NCI-H1436 treated with DMSO at 0.1 percent for 48 hours (cell line): ENCODE measurements around the gene LIX1L.

Source experiments
- DNase-seq: peaks from one replicate; lab custom pipeline; 2025; lab: John Stamatoyannopoulos, UW

LIX1L gene

DNA sequence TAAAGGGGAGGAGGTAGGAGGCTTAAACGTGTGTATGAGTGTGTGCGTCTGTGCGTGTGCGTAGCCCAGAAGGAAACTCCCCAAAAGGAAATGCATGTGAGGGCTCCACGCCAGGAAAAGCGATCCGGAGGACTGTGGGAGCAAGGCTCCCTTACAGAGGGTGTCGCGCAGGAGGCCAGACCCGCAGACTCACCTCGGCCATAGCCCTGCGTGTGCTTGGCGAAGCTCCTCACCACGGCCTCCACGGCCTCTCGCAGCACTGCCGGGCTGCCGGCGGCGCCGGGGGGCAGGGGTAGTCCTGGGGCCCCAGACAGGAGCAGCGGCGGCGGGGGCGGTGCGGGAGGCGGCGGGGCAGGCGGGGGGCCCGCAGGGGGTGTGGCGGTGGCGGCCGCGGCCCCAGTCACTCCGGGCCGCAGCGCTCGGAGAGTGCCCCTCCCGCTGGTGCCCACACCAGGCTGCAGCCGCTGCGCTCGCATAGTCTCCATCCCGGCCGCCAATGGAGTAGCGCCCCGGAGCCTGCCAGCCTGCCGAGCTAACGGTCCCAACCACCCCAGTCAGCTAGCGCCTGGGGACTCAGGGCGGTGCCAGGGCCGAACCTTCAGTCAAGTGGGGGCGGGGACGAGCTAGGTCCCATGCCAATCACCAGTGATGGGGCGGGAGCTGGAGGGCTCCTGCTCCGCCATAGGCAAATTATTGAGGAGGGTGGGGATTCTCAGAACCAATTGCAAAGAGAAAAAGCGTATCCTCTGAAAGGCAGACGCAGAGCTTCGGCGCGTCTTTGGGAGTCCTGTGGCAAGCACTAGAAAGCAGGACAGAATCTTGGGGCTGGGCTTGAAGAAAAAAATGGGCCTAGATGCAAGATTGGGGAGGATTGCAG is at the start of gene LIX1L:
Gene LIX1L, minus strand, starts transcription at position 575 of the 877 bp plus-strand sequence. Its CDS starts 90 bp downstream, at position 485.
- DNase-seq, result peak; percentile 86

DNA sequence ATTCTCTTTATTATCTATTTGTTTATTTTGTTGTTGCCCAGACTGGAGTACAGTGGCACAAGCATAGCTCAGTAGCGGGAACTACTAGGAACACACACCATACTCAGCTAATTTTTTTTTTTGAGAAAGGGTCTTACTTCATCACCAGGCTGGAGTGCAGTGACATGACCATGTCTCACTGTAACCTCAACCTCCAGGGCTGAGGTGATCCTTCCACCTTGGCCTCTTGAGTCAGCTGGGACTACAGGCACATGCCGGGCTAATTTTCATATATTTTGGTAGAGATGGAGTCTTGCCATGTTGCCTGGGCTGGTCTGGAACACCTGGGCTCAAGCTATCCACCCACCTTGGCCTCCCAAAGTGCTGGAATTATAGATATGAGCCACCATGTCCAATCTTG is 43.9 kb upstream of the LIX1L start:
- DNase-seq, result no peak

DNA sequence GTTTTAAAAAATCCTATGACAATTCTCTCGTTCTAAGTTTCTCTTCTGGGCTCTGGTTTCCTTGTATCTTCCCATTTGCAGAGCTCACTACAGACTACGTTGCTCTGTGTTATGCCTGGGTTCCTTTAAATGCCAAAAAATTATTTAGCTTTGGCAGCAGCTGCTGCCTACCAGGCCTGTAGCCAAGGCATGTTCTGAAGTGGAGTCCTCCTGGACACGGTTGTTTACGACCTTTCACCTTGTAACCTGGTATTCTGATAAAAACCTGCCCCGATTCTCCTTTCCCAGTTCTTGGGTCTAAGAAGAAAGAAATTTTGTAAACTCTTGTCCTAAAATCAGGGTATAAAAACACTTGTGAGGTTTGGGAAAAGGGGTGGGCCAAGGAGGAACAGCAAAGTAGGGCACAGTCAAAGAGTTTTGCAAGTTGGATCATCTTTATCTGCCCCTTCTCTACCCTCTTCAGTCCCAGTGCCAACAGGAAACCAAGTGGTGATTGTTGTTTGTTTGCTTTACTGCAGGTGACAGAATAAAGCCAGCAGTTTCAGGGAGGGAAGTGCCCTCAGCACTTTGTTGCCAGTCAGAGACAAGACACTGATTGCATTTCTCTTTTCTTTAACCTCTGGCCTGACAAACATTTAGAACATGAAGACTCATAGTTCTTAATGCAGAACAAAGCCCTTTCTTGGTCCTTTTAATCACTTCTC is 41.7 kb upstream of the LIX1L start:
- no peak for DNase-seq

DNA sequence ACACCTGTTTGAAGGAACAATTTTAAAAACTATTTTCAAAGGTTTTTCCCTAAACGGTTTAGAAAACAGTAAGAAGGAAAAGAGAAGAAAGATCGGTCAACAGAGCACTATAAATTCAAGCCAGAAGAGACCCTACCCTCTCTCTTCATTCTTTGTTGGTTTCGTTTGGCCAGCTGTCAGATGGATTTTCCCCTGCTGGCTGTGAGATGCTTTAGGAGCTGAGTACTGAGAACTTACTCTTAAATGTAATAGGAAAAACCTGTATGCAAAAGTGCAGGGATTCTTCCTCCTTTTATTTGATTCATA is 39.9 kb upstream of the LIX1L start:
- DNase-seq, result no peak

DNA sequence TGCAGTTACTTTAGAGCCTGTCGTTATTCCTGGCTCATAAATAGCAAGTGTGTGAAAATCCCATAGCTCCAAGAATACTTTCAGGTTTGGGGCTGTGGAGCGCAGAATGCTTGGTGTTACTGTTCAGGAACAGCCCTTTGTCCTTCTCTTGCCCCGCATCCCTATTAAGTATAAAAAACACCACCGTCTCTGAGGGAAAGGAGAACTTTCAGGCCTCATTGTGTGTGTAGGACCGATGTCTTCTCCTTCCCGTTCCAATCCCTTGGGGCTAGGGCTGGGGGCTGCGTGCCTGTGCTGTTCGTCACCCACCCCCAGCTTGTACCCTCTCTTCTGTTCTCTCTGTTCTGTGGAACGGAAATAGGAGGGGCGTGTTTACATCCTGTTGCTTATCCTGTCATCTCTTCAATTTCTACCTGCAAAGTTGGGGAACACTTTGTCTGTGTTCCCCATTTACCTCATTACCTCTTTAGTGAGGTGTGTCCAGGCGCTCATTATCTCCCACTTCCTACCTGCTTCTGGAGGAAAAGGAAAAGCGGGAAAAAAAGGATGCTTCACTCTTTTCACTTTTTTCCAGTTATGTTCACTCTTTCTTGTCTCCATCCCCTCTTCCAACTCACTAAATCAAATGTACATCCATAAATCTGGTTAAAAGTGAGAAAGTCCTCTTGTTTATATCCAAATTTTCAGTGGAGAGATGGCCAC is 39.4 kb upstream of the LIX1L start:
- DNase-seq, result no peak

DNA sequence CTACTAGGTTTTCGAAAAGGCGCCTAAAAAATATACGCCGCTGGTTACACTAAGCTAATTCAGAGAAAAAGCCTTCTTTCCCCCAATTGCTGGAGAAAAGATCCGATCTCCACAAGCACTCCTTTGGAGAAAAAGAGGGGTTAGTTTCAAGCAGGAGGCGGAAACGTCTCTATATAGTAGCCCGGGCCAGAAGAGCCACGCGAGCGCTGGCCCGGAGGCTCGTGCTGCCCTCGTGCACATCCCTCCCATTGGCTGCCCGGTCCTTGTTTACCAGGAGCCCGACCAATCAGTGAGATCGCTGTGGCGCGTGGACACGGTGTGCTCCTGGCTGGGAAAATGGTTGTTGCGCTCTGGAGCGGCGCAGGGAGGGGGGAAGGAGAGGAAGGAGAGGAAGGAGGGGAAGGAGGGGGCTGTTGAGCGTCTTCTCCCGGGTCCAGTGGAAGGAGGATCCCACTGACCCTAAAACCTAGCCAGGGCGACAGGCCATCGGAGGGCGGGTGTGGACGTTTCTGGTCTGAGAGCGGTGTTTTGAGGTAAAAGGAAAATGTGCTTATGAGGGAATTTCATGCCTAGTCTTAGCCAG is 38.7 kb upstream of the LIX1L start, which contains the start of gene TXNIP:
Gene TXNIP, minus strand, starts transcription at position 147 of the 583 bp plus-strand sequence. CDS start 313 bp downstream, outside the sequence.
- DNase-seq, result peak; percentile 96

DNA sequence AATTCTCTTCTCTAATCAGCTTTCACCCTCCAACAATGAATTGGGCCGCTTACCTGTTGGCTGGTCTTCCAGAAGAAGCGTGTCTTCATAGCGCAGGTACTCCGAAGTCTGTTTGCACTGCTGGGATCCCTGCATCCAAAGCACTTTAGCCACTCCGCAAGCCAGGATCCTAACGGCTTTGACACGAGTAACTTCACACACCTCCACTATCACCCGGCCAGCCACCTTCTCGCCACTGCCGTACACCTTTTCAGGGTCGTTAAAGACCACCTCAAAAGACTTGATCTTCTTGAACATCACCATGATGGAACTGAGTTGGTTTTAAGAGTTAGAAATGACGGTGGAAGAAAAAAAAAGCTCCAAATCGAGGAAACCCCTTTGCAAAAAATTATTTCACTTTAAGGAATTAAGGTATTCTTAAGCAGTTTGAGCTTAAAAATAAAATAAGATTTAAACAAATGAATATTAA is 38.2 kb upstream of the LIX1L start:
- no peak for DNase-seq

DNA sequence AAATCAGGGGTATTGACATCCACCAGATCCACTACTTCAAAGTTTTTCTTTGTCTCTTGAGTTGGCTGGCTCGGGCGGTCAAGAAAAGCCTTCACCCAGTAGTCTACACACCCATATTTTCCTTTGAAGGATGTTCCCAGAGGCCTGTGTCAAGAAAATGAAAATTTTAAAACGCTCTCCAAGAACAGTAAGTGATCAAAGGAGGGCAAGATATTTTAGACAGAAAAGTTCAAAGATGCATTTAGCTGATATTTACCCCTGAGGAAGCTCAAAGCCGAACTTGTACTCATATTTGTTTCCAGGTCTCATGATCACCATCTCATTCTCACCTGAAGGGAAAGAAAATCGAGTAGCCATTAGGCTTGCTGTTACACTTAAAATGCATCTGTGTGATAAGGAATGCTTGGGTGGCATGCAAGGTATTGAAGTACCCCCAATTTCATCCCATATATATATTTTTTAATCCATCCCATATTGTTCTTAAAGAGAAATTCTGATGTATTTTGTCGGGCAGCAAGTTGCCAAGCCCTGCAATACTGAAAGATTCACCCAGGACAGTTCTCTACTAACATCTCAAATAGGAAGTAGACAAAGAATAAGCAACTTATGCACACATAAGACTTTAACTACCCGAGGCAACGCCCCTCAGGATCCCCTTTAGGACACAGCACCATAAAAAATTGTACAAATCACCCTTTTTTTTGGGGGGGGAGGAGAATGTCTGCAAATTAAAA is 37.5 kb upstream of the LIX1L start:
- no peak for DNase-seq

DNA sequence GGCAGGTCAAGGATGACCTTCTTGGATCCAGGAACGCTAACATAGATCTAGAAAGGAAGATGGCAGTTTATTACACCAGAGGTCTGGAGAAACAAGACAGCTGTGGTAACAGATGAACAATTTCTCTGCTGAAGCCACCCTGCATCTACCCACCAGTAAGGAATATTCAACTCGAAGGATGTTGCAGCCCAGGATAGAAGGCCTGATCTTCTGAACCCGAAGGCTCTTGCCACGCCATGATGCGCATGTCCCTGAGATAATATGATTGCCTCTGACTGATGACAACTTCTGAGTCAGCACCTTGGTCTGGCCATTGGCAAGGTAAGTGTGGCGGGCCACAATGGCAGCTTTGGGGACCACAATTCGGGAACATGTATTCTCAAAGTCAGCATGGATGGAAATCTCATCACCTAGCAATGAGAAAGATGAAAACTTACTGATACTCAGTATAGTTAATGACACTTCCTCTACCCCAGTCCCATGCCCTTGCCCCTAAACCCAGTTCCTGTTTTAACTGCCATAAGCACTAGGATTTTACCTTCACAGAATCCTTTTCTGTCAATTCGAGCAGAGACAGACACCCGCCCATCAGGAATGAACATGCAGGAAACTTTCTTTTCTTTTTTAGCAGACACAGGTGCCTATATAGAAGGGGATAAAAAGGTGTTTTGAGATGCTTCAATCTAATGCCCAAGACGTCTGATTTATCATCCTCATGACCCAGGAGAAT is 36.7 kb upstream of the LIX1L start:
- DNase-seq, result no peak

DNA sequence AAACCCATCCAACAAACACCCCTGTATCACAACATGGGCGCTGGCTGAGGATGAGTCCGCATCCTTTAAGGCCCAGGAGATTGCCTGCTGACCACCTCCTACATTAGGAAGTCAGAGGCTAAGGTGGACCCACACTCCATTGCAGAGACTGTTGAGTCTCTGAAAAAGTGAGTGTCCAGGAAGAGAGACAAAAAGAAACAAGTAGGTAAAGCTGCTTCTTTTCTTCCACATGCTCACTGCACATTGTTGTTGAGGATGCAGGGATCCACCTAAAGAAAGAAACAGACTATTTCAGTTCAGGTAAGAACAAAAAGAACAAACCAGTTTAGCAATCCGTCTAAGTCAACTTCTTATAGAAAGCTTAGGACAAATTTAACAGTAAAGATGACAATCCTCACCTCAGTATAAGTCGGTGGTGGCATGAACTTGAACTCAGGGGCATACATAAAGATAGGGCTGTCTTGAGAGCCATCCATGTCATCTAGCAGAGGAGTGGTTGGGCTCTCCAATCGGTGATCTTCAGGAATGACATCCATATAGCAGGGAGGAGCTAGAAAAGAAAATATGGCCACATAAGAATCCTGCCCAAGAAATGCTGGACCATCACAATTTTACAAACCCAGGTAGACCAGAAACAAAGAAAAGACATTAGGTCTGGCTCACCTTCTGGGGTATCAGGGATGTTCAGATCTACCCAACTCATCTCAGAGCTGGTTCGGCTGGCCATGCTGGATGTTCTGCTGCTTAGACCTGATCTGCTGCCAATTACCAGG is 36.0 kb upstream of the LIX1L start:
- DNase-seq, result no peak

DNA sequence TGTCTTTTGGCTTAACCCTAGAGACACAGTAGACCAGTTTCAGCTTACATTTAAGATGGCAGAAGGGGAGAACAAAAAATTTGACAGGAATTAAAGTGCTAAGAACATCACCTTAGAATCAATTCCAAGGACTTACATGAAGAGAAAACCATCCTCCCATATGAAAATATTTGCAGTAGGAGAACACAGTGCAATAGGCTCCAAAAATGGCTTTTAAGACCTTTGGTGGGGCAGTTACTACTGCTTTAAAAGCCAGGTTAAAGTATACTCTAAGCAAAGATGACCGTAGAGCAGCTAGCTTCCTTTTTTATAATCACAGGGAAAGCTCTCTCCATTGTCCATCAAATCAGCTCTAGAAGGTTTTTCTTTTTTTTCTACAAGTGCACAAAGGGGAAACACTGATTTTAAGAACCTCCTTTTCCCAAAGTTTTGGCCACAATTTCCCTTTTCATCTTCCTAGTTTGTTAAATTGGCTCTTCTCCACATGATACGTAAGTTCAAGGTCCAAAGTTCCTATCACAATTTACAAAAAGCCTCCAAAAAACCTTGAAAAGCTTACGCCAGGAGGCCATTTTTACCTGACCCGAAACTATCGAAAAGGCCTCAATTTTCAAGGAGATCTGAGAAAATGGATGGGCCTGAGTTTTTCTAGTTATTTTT is 35.3 kb upstream of the LIX1L start:
- no peak for DNase-seq

DNA sequence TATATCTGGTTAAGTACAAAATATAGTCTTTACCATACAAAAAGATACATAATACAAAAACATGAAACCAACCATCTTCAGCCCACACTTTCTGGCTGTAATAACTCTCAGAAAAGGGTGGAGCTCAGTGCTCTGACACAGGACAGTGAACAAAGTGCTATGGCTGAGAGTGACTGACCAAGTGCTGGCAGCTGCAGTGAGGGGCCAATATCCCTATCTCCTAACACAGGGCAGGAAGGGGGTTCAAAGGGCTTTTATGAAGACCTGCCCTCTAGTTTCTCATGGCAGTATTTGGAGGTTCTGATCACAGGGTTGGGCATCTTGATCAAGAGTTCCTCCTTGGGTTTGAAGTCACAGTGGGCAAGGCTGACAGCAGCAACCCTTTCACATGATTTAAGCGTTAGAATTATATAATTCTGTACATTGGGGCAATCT is 34.7 kb upstream of the LIX1L start:
- DNase-seq, result no peak

DNA sequence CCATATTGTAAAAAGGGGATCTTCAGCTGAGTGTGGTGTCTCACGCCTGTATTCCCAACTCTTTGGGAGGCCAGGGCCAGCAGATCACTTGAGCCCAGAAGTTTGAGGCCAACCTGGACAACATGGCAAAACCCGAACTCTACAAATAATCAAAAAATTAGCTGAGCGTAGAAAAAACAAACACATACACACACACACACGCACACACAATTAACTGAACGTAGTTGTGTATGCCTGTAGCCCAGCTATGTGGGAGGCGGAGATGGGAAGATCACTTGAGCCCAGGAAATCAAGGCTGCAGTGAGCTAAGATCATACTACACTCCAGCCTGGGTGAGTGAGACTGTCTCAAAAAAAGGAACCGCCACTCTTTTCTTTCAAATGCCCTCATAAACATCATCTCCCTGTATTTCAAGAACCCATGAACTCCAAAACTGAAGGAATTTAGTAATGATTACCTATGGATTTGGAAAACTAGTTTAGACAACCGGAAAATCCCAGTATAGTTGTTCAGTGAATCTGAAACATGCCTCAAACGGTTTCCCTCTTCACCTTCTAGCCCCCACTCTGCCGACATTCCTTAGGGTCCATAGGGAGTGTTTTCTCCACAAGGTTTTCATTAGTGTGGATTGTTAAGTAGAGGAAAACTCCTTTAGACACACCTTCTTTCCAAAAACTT is 34.1 kb upstream of the LIX1L start:
- DNase-seq, result no peak

DNA sequence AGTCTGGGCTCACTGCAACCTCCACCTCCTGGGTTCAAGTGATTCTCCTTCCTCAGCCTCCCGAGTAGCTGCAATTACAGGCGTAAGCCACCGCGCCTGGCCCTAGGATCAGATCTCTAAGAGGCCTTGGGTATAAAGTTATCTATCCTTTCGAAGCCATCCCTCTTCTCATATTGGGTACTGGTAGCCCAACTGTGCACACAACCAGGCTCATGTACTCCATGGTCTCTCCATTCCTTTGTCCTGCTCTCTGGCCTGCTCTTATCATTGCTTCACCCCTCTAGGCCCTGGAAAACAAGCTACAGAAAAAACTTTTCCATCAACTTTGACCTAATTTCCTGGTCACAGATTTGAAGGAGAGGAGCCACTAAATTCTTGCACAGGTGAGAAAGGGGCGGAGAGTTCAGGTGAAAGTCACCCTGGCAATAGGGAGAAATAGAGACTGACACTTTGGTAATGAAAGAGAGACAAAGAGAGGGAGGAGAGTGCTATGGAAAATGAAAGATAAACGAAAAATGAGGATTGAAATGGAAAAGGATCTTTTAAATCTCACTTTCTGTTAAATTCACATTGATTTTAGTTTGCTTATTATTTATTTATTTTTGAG is 32.5 kb upstream of the LIX1L start:
- no peak for DNase-seq

DNA sequence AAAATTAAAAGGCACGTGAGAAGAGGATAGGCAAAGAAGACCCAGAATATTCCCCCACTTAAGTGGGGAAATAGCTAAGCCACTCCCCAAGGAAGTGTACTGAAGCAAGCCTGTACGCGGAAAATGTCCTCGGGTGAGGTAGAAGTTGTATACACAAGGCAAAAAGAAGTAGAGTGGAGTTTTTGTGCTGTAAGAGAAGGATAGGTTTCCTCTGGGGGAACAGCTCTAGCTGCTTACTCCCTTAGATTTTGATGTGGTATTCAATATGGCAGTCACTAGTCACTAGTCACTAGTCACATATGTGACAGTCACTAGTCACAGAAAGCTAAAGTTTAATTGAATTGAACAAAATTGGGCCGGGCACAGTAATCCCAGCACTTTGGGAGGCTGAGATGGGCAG is 31.0 kb upstream of the LIX1L start:
- DNase-seq, result no peak

DNA sequence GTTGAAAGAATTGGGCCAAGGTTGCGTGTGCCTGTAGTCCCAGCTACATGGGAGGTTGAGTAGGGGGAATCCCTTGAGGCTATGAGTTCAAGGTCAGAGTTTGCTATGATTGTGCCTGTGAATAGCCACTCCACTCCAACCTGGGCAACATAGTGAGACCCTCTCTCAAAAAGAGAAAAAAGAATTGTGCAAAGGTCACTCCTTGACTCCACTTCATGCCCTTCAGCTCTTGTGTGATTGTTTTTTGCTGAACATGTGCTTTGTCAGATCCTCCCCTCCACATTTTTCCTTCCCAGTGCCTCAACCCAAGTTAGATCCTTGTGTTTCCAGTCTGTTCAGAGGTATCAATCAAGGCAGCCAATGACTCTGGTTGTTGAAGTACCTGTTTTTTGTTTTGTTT is 30.1 kb upstream of the LIX1L start:
- no peak for DNase-seq

DNA sequence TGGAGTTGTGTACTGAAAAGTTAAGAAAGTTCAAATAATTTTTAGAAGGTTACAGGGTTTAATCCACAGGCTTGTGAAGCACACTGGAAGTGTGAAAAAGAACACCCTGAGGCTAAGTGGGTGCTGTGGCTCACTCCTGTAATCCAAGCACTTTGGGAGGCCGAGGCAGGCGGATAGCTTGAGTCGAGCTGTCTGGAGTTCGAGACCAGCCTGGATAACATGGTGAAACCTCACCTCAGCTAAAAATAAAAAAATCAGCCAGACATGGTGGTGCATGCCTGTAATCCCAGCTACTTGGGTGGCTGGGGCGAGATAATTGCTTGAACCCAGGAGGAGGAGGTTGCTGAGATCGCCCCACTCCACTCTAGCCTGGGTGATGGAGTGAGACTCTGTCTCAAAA is 28.7 kb upstream of the LIX1L start:
- no peak for DNase-seq
